AG04450 (cell line): ENCODE results near the gene EIF4G3. TPM values are rescaled to one million over a fixed set of nuclear protein-coding genes. Genes with fewer than 3 reads are reported as not detected.

Experiments used
- CTCF ChIA-PET: fragments of 300-600, 350-600 bp; formaldehyde crosslinking; extraction: SDS; loops from one replicate; lab custom pipeline; 2022; ENCODE audit warnings: antibody characterized with exemption, inconsistent platforms; lab: Charles Lee
- POLR2A ChIA-PET: fragments of 350-600 bp; formaldehyde crosslinking; extraction: SDS; loops from one replicate; lab custom pipeline; 2021; ENCODE audit warnings: antibody characterized with exemption, inconsistent platforms; lab: Yijun Ruan, JAX
- DNase-seq: peaks from one replicate; pipeline ENCODE4 v3.0.0-alpha.2; 2011; ENCODE audit warnings: low read depth, low spot score
- H3K27ac ChIP-seq: one replicate; pipeline ENCODE4 v1.5.1; 2012; ENCODE audit warnings: low read depth, low read length, control low read depth
- H3K27me3 ChIP-seq: one replicate; pipeline ENCODE4 v1.6.0; 2012; ENCODE audit warnings: low read length; ENCODE audit not compliant: control insufficient read depth, insufficient read depth
- H3K4me3 ChIP-seq: 2 replicates; pipeline ENCODE4 v1.5.1; 2011; ENCODE audit warnings: mild to moderate bottlenecking, low read depth, low read length, control low read depth
- H3K9me3 ChIP-seq: 2 replicates; pipeline ENCODE4 v1.5.1; 2012; ENCODE audit warnings: low read length; ENCODE audit not compliant: control insufficient read depth, insufficient read depth
- polyA plus RNA-seq: library from polyadenylated mRNA; depleted of rRNA; stranded (reverse); fragments of >200 nt; gene quantifications from 2 replicates; pipeline ENCODE4 v1.2.3, GENCODE V29; 2011
- TF ChIP-seq, protein P1 (sequence below): IDR thresholded peaks from 2 replicates; pipeline ENCODE4 v1.5.1; 2011; ENCODE audit warnings: low read depth, low read length, control low read depth, inconsistent platforms

Gene EIF4G3
- polyA plus RNA-seq, 1 experiment, result 74.9 TPM

DNA sequence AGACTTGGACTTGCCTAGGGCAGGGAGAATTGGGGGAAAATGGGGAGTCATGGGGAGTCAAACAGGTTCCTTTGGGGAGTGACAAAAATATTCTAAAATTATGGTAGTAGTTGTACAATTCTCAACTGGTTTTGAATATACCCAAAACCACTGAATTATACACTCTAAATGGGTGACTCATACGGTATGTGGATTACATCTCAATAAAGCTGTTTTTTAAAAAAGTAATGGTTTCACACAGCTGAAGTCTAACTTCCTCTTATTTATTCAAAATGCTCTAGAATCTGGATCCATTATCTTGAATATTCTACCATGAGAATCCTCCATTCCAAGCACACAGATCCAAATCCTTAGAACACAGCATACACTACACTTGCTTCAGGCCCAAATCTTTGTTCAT is 11.1 kb downstream of the EIF4G3 start:
- POLR2A ChIA-PET, result no interaction called here
- no peak for DNase-seq
- H3K27ac ChIP-seq, result no peak overlapping the region

DNA sequence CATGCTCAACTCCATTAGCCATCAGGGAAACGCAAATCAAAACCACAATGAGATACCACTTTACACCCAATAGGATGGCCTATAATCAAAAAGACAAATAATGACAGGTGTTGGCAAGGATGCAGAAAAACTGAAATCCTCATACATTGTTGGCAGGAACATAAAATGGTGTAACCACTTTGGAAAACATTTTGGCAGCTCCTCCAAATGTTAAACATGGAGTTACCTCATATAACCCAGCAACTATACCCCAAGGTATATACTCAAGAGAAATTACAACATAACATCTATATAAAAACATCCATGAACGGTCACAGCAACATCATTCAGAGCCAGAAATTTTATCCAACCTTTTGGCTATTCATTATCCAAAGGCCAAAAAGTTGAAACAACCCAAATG is 11.6 kb downstream of the EIF4G3 start:
- TF ChIP-seq, protein P1, sequence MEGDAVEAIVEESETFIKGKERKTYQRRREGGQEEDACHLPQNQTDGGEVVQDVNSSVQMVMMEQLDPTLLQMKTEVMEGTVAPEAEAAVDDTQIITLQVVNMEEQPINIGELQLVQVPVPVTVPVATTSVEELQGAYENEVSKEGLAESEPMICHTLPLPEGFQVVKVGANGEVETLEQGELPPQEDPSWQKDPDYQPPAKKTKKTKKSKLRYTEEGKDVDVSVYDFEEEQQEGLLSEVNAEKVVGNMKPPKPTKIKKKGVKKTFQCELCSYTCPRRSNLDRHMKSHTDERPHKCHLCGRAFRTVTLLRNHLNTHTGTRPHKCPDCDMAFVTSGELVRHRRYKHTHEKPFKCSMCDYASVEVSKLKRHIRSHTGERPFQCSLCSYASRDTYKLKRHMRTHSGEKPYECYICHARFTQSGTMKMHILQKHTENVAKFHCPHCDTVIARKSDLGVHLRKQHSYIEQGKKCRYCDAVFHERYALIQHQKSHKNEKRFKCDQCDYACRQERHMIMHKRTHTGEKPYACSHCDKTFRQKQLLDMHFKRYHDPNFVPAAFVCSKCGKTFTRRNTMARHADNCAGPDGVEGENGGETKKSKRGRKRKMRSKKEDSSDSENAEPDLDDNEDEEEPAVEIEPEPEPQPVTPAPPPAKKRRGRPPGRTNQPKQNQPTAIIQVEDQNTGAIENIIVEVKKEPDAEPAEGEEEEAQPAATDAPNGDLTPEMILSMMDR, result no peak
- Histone ChIP-seq H3K27me3 (no peaks in the 10 kb centered on the region), H3K27ac (no peak overlapping the region), H3K4me3 (no peak overlapping the region), H3K9me3 (no peaks in the 10 kb centered on the region)
- ChIA-PET POLR2A (no interaction called here), CTCF (no interaction called here)
- no peak for DNase-seq

More for the DNA sequence above, 11.1 kb downstream of the EIF4G3 start:
- TF ChIP-seq, protein P1, result no peak
- H3K27me3 ChIP-seq, result no peaks in the 10 kb centered on the region
- no peak overlapping the region for H3K4me3 ChIP-seq
- H3K9me3 ChIP-seq, result no peaks in the 10 kb centered on the region
- CTCF ChIA-PET, result no interaction called here

DNA sequence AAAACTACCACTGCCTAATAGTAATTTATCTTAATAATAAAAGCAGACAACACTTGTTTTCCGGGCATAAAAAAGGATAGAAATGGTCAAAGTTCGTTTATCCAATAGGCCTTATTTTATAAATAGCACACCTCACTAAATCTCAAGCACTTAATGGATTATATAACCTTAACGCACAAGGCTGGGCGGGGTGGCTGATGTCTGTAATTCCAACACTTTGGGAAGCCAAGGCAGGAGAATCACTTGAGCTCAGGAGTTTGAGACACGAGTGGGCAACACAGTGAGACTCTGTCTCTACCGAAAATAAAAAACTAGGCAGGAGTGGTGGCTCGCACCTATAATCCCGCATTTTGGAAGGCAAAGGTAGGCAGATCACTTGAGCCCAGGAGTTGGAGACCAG is 12.4 kb downstream of the EIF4G3 start:
- H3K27me3 ChIP-seq, result no peaks in the 10 kb centered on the region
- DNase-seq, result no peak
- ChIA-PET CTCF (no interaction called here), POLR2A (no interaction called here)
- no peak overlapping the region for H3K4me3 ChIP-seq
- H3K27ac ChIP-seq, result no peak overlapping the region
- TF ChIP-seq, protein P1, result no peak
- H3K9me3 ChIP-seq, result no peaks in the 10 kb centered on the region

DNA sequence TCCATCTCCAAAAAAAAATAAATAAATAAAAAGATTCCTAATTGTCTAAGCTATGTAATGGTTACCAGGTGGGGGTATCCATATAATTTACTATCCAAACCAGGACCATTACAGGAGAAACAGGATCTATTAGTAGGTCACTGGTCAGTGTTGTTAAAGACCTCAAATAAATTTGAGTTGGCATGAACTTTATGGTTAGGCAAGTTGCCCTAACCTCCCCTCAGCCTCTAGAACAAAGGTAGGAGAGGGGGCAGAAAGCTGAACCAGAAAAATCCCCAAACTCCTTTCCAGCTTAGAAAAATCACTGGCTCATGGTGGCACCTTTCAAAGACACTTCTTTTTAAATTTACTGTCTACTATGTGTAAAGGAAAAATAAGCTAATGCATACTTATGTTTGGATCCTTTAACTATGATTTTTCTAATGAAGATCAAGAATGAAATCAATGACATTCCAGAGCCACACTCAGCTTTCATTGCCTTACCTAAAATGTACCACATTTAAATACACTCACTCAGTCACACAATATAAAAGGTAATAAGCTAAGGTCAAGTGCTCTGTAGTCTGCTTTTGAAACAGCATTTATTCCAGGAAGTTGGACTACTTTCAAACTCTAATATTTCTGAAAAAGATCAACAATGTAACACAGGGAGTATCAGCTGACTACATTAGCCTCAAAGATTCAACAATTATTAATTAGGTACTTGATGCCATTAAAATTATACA is 13.8 kb downstream of the EIF4G3 start:
- TF ChIP-seq, protein P1, result no peak
- ChIA-PET POLR2A (no interaction called here), CTCF (interaction anchor here (0.6 to 1.1 kb wide), 2 partner anchors 9 to 10 kb away, joined by 3 to 5 read pairs; no protein-coding TSS in a partner anchor)
- H3K4me3 ChIP-seq, result no peak overlapping the region
- no peak for DNase-seq
- H3K27ac ChIP-seq, result no peak overlapping the region
- no peaks in the 10 kb centered on the region for H3K27me3 ChIP-seq
- H3K9me3 ChIP-seq, result no peaks in the 10 kb centered on the region

DNA sequence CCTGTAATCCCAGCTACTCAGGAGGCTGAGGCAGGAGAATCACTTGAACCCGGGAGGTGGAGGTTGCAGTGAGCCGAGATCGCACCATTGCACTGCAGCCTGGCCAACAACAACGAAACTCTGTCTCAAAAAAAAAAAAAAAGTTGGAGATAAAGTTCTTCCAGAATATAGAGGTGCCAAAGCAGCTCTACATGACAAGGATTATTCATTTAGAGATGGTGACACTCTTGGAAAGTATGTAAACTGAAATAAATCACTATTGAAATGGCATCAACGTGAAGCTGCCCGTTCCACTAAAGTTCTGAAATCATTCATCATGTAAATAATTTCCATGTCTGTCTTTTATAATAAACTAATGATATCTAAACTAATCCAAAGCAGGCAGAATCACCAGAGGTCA is 14.9 kb downstream of the EIF4G3 start:
- no peak for DNase-seq
- Histone ChIP-seq H3K4me3 (no peak overlapping the region), H3K27me3 (no peaks in the 10 kb centered on the region), H3K9me3 (no peaks in the 10 kb centered on the region), H3K27ac (no peak overlapping the region)
- ChIA-PET POLR2A (no interaction called here), CTCF (no interaction called here)
- TF ChIP-seq, protein P1, result no peak
